Nephron progenitor cell (in vitro differentiated cells): Measurements from ENCODE around the gene TMEM215.

Experiments used
- DNase-seq: peaks from one replicate; pipeline ENCODE4 v3.0.0; 2021
- H3K27ac Mint-ChIP-seq: 2 replicates; pipeline ENCODE4 v1.8.0; 2021; ENCODE audit warnings: mild to moderate bottlenecking, moderate library complexity, mixed read lengths
- H3K27me3 Mint-ChIP-seq: 2 replicates; pipeline ENCODE4 v1.8.0; 2021; ENCODE audit warnings: mild to moderate bottlenecking, low read depth, mixed read lengths; ENCODE audit not compliant: poor library complexity
- H3K36me3 Mint-ChIP-seq: 2 replicates; pipeline ENCODE4 v1.8.0; 2021; ENCODE audit warnings: low read depth, mixed read lengths
- H3K4me1 Mint-ChIP-seq: 2 replicates; pipeline ENCODE4 v1.8.0; 2021; ENCODE audit warnings: mixed read lengths
- H3K4me3 Mint-ChIP-seq: 2 replicates; pipeline ENCODE4 v1.8.0; 2021; ENCODE audit warnings: mild to moderate bottlenecking, moderate library complexity, mixed read lengths
- H3K9me3 Mint-ChIP-seq: 2 replicates; pipeline ENCODE4 v1.8.0; 2021; ENCODE audit warnings: mild to moderate bottlenecking, moderate library complexity, mixed read lengths
- TF ChIP-seq, protein P1 (sequence below): fragments of 200-600 bp; sonication (generic); IDR thresholded peaks from 2 replicates; pipeline ENCODE4 v1.5.0; 2021; ENCODE audit warnings: antibody characterized with exemption

The TMEM215 gene

DNA sequence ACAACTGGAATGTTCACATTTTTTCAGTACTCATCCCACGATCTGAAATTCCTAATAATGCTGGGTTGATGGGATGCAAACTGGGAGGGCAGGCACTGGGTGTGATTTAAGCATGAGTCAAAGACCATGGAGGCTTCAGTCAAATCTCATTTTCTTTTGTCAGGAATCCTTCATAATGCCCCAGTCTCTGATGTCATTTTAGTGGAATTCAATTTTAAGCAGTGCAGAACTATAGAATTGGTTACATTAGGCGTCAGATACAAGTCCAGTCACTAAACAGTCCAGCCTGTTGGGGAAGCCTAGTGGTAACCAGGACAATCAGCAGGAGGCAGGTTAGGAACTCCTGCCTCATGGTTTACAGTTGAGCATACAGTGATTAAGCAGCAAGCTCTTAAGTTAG lies 41.0 kb upstream of the TMEM215 start:
- TF ChIP-seq, protein P1, sequence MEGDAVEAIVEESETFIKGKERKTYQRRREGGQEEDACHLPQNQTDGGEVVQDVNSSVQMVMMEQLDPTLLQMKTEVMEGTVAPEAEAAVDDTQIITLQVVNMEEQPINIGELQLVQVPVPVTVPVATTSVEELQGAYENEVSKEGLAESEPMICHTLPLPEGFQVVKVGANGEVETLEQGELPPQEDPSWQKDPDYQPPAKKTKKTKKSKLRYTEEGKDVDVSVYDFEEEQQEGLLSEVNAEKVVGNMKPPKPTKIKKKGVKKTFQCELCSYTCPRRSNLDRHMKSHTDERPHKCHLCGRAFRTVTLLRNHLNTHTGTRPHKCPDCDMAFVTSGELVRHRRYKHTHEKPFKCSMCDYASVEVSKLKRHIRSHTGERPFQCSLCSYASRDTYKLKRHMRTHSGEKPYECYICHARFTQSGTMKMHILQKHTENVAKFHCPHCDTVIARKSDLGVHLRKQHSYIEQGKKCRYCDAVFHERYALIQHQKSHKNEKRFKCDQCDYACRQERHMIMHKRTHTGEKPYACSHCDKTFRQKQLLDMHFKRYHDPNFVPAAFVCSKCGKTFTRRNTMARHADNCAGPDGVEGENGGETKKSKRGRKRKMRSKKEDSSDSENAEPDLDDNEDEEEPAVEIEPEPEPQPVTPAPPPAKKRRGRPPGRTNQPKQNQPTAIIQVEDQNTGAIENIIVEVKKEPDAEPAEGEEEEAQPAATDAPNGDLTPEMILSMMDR, result no peak
- H3K27ac Mint-ChIP-seq, result no peak overlapping the region
- H3K4me1 Mint-ChIP-seq, result no peaks in the 10 kb centered on the region
- peaks cover 14% of the 10 kb centered on the region for H3K9me3 Mint-ChIP-seq
- no peaks in the 10 kb centered on the region for H3K27me3 Mint-ChIP-seq
- H3K36me3 Mint-ChIP-seq, result no peaks in the 10 kb centered on the region
- no peak overlapping the region for H3K4me3 Mint-ChIP-seq
- no peak for DNase-seq

DNA sequence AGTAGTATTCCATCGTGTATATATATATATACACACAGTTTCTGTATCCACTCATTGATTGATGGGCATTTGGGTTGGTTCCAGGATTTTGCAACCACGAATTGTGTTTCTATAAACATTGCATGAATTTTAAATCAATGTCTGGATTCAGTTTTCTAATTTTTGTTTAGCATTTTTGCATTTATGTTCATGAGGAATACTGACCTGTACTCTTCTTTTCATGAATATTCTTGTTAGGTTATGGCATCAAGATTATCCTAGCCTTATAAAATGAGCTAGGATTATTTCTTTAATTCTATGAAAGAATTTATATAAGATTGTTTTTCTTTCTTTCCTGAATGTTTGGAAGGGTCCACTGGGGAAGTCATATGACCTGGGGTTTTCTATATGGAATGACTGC lies 35.3 kb upstream of the TMEM215 start:
- Mint-ChIP-seq H3K36me3 (no peaks in the 10 kb centered on the region), H3K27ac (no peak overlapping the region), H3K27me3 (peaks cover 10% of the 10 kb centered on the region), H3K9me3 (peaks cover 8% of the 10 kb centered on the region), H3K4me3 (no peak overlapping the region), H3K4me1 (no peaks in the 10 kb centered on the region)
- no peak for DNase-seq
- TF ChIP-seq, protein P1, result no peak

DNA sequence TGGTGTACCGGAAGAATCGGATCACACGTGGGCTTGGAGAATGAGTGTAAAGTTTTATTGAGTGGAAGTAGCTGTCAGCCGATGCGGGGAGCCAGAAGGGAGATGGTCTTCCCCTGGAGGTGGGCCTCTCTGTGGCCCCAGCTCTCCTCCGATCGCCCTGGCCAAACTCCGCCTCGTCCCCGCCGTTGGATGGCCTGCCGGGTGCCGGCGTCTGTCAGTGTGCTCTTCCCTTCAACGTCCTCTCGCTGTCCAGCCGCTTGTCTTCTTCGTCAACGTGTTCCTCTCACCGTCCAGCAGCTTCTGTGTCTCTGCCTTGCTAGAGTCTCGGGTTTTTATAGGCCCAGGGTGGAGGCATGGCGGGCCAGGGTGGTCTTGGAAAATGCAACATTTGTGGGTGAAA lies 27.6 kb upstream of the TMEM215 start:
- Mint-ChIP-seq H3K4me1 (no peaks in the 10 kb centered on the region), H3K27me3 (peaks cover 17% of the 10 kb centered on the region), H3K9me3 (peaks cover 19% of the 10 kb centered on the region), H3K4me3 (no peak overlapping the region), H3K27ac (no peak overlapping the region), H3K36me3 (no peaks in the 10 kb centered on the region)
- no peak for DNase-seq
- TF ChIP-seq, protein P1, result no peak

DNA sequence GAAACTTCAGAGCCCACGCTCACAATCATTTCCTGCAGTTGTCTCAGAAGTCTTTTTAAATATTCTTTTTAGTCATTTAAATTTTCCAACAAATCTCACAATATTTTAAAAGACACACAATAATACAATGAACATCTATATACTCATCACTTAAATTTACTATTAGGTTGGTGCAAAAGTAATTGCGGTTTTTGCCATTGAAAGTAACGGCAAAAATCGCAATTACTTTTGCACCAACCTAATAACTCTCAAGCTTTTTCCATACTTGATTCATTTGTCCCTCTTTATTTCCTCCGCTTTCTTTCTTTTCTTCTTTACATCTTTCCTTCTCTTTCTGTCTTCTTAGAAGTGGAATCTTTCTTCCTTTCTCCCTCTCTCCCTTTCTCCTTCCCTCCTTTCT lies 19.2 kb upstream of the TMEM215 start:
- Mint-ChIP-seq H3K4me3 (no peak overlapping the region), H3K27ac (no peak overlapping the region), H3K27me3 (peaks cover 24% of the 10 kb centered on the region), H3K9me3 (peaks cover 5% of the 10 kb centered on the region), H3K4me1 (peaks cover 5% of the 10 kb centered on the region), H3K36me3 (no peaks in the 10 kb centered on the region)
- TF ChIP-seq, protein P1, result no peak
- DNase-seq, result no peak

DNA sequence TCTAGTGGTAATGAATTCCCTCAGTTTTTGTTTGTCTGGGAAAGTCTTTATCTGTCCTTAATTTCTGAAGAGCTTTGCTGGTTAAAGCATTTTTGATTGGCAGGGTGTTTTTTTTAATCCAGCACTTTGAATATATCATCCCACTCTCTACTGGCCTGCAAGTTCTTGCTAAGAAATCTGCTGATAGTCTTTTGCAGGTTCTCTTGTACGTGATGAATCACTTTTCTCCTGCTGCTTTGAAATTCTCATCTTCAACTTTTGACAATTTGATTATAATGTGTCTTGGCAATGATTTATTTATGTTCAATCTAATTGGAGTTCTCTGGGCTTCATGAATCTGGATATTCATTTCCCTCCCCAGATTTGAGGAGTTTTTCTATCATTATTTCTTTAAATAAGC lies 8.1 kb upstream of the TMEM215 start:
- TF ChIP-seq, protein P1, result no peak
- Mint-ChIP-seq H3K4me1 (no peaks in the 10 kb centered on the region), H3K9me3 (peaks cover 31% of the 10 kb centered on the region)

DNA sequence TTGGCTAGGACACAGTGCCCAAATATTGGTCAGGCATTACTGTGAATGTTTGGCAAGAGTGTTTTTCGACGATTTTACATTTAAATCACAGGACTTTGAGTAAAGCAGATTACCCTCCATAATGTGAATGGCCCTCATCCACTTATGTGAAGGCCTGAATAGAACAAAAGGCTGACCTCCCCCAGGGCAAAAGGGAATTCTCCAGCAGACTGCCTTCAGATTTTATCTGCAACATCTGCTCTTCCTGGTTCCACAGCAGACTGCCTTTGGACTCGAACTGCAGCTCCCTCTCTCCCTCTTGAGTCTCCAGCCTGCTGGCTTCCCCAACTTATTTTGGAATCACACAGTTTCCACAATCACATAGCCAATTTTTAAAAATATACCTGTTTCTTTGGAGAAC lies 7.1 kb upstream of the TMEM215 start:
- TF ChIP-seq, protein P1, result no peak
- Mint-ChIP-seq H3K36me3 (no peaks in the 10 kb centered on the region), H3K27ac (no peak overlapping the region), H3K27me3 (peaks cover 61% of the 10 kb centered on the region), H3K9me3 (peaks cover 31% of the 10 kb centered on the region), H3K4me3 (no peak overlapping the region), H3K4me1 (no peaks in the 10 kb centered on the region)
- no peak for DNase-seq

More for the DNA sequence above, 8.1 kb upstream of the TMEM215 start:
- no peak overlapping the region for H3K4me3 Mint-ChIP-seq
- H3K36me3 Mint-ChIP-seq, result no peaks in the 10 kb centered on the region
- H3K27ac Mint-ChIP-seq, result no peak overlapping the region
- no peak for DNase-seq
- peaks cover 59% of the 10 kb centered on the region for H3K27me3 Mint-ChIP-seq
